MV-4-11 (cell line): Measurements from ENCODE around the gene NR2F1-AS1.
"Not testable (repeated sequence)": the region's sequence is repeated elsewhere in the genome, so short reads cannot be mapped to it uniquely, and the experiment has no call there.

ENCODE experiments used
- DNase-seq: peaks from one replicate; lab custom pipeline; 2025; lab: John Stamatoyannopoulos, UW

Gene NR2F1-AS1

GRCh38 chr5:93519740-93520139 lies 61.3 kb downstream of the NR2F1-AS1 start:
- no peak for DNase-seq

GRCh38 chr5:93517828-93518227 lies 63.2 kb downstream of the NR2F1-AS1 start:
- DNase-seq, result no peak

- DNase-seq, result no peak
Measured at GRCh38 chr5:93513298-93513697, 67.7 kb downstream of the NR2F1-AS1 start.

- no peak for DNase-seq
Measured at GRCh38 chr5:93512799-93513198, 68.2 kb downstream of the NR2F1-AS1 start.

GRCh38 chr5:93511445-93511844 lies 69.6 kb downstream of the NR2F1-AS1 start:
- no peak for DNase-seq

- DNase-seq, result no peak
Measured at GRCh38 chr5:93510626-93511380, 70.2 kb downstream of the NR2F1-AS1 start.

GRCh38 chr5:93505553-93505952 lies 75.5 kb downstream of the NR2F1-AS1 start:
- DNase-seq, result not testable (repeated sequence)

- DNase-seq, result no peak
Measured at GRCh38 chr5:93503598-93504067, 77.4 kb downstream of the NR2F1-AS1 start.

- no peak for DNase-seq
Measured at GRCh38 chr5:93497096-93497495, 83.9 kb downstream of the NR2F1-AS1 start.

GRCh38 chr5:93479982-93480509 lies 101.0 kb downstream of the NR2F1-AS1 start:
- DNase-seq, result no peak

- no peak for DNase-seq
Measured at GRCh38 chr5:93477816-93478215, 103.2 kb downstream of the NR2F1-AS1 start.

GRCh38 chr5:93476251-93476742 lies 104.7 kb downstream of the NR2F1-AS1 start:
- DNase-seq, result no peak

- DNase-seq, result no peak
Measured at GRCh38 chr5:93462916-93463315, 118.1 kb downstream of the NR2F1-AS1 start.

- no peak for DNase-seq
Measured at GRCh38 chr5:93461756-93462155, 119.3 kb downstream of the NR2F1-AS1 start.

GRCh38 chr5:93460286-93460685 lies 120.7 kb downstream of the NR2F1-AS1 start:
- DNase-seq, result no peak

GRCh38 chr5:93456796-93457195 lies 124.2 kb downstream of the NR2F1-AS1 start:
- DNase-seq, result not testable (repeated sequence)

- no peak for DNase-seq
Measured at GRCh38 chr5:93454896-93455295, 126.1 kb downstream of the NR2F1-AS1 start.

GRCh38 chr5:93452255-93452654 lies 128.8 kb downstream of the NR2F1-AS1 start:
- no peak for DNase-seq

GRCh38 chr5:93438124-93438523 lies 142.9 kb downstream of the NR2F1-AS1 start:
- no peak for DNase-seq

- no peak for DNase-seq
Measured at GRCh38 chr5:93436083-93436482, 144.9 kb downstream of the NR2F1-AS1 start.

GRCh38 chr5:93433422-93433821 lies 147.6 kb downstream of the NR2F1-AS1 start:
- DNase-seq, result no peak

GRCh38 chr5:93431250-93431649 lies 149.8 kb downstream of the NR2F1-AS1 start:
- DNase-seq, result no peak

- no peak for DNase-seq
Measured at GRCh38 chr5:93430673-93431199, 150.3 kb downstream of the NR2F1-AS1 start.
